HL-60 (cell line): ENCODE measurements around the gene ITGA8.

Experiments used
- CTCF ChIP-seq: IDR thresholded peaks from one replicate; pipeline ENCODE4 v1.5.1; 2011; ENCODE audit warnings: low read length, control low read depth, inconsistent platforms; ENCODE audit not compliant: insufficient read depth
- GABPA ChIP-seq: IDR thresholded peaks from 2 replicates; pipeline ENCODE4 v1.6.1; 2012; ENCODE audit warnings: low read depth
- POLR2AphosphoS5 ChIP-seq: IDR thresholded peaks from 2 replicates; pipeline ENCODE4 v1.6.1; 2012; ENCODE audit warnings: low read depth
- SPI1 ChIP-seq: IDR thresholded peaks from 2 replicates; pipeline ENCODE4 v1.6.1; 2012; ENCODE audit warnings: low read depth, mild to moderate bottlenecking, borderline replicate concordance
- TF ChIP-seq, protein P1 (sequence below): IDR thresholded peaks from 2 replicates; pipeline ENCODE4 v1.6.1; 2012; ENCODE audit warnings: low read depth; ENCODE audit not compliant: insufficient replicate concordance

DNA sequence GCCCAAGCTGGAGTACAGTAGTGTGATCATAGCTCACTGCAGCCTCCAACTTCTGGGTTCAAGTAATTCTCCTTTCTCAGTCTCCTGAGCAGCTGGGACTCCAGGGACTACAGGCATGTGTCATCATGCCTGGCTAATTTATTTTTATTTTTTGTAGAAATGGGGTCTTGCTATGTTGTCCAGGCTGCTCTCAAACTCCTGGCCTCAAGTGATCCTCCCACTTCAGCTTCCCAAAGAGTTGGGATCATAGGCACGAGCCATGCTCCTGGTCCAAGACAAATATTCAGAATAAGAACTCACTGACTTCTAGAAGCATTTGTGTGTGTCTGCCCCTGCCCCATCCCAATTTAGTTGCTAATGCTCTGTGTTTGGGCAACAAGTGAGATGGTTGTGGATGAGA, 151.8 kb downstream of the ITGA8 start:
- TF ChIP-seq CTCF (no peak), POLR2AphosphoS5 (no peak), SPI1 (no peak), GABPA (no peak)
- TF ChIP-seq, protein P1, sequence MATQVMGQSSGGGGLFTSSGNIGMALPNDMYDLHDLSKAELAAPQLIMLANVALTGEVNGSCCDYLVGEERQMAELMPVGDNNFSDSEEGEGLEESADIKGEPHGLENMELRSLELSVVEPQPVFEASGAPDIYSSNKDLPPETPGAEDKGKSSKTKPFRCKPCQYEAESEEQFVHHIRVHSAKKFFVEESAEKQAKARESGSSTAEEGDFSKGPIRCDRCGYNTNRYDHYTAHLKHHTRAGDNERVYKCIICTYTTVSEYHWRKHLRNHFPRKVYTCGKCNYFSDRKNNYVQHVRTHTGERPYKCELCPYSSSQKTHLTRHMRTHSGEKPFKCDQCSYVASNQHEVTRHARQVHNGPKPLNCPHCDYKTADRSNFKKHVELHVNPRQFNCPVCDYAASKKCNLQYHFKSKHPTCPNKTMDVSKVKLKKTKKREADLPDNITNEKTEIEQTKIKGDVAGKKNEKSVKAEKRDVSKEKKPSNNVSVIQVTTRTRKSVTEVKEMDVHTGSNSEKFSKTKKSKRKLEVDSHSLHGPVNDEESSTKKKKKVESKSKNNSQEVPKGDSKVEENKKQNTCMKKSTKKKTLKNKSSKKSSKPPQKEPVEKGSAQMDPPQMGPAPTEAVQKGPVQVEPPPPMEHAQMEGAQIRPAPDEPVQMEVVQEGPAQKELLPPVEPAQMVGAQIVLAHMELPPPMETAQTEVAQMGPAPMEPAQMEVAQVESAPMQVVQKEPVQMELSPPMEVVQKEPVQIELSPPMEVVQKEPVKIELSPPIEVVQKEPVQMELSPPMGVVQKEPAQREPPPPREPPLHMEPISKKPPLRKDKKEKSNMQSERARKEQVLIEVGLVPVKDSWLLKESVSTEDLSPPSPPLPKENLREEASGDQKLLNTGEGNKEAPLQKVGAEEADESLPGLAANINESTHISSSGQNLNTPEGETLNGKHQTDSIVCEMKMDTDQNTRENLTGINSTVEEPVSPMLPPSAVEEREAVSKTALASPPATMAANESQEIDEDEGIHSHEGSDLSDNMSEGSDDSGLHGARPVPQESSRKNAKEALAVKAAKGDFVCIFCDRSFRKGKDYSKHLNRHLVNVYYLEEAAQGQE = no peak
